Measurements from ENCODE around the gene DGKB. TPM values are rescaled to one million over a fixed set of nuclear protein-coding genes. Genes with fewer than 3 reads are reported as not detected.

Gene DGKB
- total RNA-seq, 1 experiment from 2014 or later = 0.48 TPM

- Histone ChIP-seq H3K9me3 (ENCODE audit: insufficient read depth, low read depth) (no peaks in the 10 kb centered on the region; the same call in 1 of the 2 replicates), H3K4me1 (replicated peaks; ENCODE audit: insufficient read depth) (no peaks in the 10 kb centered on the region), H3K27ac (no peak overlapping the region), H4K20me1 (ENCODE audit: insufficient read depth) (no peaks in the 10 kb centered on the region), H3K4me3 (no peak overlapping the region), H3K79me2 (ENCODE audit: low read depth) (no peaks in the 10 kb centered on the region), H3F3A (ENCODE audit: insufficient read depth, low read depth) (no peaks in the 10 kb centered on the region), H3K9me2 (ENCODE audit: insufficient read depth) (no peaks in the 10 kb centered on the region), H3K4me2 (no peak overlapping the region), H3K27me3 (ENCODE audit: insufficient read depth, low read depth) (no peaks in the 10 kb centered on the region), H3K36me3 (ENCODE audit: low read depth) (no peaks in the 10 kb centered on the region), H2AFZ (no peak overlapping the region)
- CTCF ChIA-PET = interaction anchor here (0.5 kb wide), 1 partner anchor 127 kb away, joined by 4 read pairs; no protein-coding TSS in a partner anchor
- no TSS peak for BruUV-seq (replicated peaks)
- TF ChIP-seq EZH2 (IDR thresholded peaks at IDR 0.05; ENCODE audit: low read depth) = no peak
- TF ChIP-seq, protein P1, sequence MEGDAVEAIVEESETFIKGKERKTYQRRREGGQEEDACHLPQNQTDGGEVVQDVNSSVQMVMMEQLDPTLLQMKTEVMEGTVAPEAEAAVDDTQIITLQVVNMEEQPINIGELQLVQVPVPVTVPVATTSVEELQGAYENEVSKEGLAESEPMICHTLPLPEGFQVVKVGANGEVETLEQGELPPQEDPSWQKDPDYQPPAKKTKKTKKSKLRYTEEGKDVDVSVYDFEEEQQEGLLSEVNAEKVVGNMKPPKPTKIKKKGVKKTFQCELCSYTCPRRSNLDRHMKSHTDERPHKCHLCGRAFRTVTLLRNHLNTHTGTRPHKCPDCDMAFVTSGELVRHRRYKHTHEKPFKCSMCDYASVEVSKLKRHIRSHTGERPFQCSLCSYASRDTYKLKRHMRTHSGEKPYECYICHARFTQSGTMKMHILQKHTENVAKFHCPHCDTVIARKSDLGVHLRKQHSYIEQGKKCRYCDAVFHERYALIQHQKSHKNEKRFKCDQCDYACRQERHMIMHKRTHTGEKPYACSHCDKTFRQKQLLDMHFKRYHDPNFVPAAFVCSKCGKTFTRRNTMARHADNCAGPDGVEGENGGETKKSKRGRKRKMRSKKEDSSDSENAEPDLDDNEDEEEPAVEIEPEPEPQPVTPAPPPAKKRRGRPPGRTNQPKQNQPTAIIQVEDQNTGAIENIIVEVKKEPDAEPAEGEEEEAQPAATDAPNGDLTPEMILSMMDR (conservative IDR thresholded peaks at IDR 0.05) = no peak
- DNase-seq = no peak
- intact Hi-C loops (cut with micrococcal nuclease; ENCODE audit: unreplicated experiment) = no loop called here
- POLR2A ChIA-PET (ENCODE audit: unreplicated experiment) = no interaction called here
Observed at GRCh38 chr7:14836006-14836405, 66.5 kb downstream of the DGKB start.

DNA sequence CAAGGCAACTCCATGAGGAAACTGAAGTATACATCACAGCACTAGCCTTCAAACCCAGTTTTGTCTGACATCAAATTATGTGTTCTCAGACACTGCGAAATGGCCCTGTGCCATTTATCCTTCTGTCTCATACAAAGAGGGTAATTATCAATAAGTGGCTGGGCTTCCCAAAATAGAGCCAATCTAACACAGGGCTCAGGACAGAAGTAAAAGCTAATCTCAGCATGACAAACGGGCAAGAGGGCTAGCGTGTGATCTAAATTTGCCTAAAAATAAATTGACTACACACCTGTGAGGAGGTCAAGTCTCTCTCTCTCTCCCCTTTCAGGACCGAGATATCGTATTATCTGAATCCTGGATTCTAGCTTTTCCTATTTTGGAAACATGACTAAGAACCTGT lies 67.2 kb downstream of the DGKB start:
- H3K79me2 ChIP-seq (ENCODE audit: low read depth) = no peaks in the 10 kb centered on the region
- no peak for TF ChIP-seq EZH2 (IDR thresholded peaks at IDR 0.05; ENCODE audit: low read depth)
- TF ChIP-seq, protein P1 (conservative IDR thresholded peaks at IDR 0.05) = no peak
- no peaks in the 10 kb centered on the region for H4K20me1 ChIP-seq (ENCODE audit: insufficient read depth)
- H3K9me3 ChIP-seq (ENCODE audit: insufficient read depth, low read depth) = no peaks in the 10 kb centered on the region; the same call in 1 of the 2 replicates
- no peaks in the 10 kb centered on the region for H3K27me3 ChIP-seq (ENCODE audit: insufficient read depth, low read depth)
- intact Hi-C loops (cut with micrococcal nuclease; ENCODE audit: unreplicated experiment) = no loop called here
- H3K4me1 ChIP-seq (replicated peaks; ENCODE audit: insufficient read depth) = no peaks in the 10 kb centered on the region
- no peak for DNase-seq
- H3K9me2 ChIP-seq (ENCODE audit: insufficient read depth) = no peaks in the 10 kb centered on the region
- H3K4me3 ChIP-seq = no peak overlapping the region
- ChIA-PET POLR2A (ENCODE audit: unreplicated experiment) (no interaction called here), CTCF (no interaction called here)
- H2AFZ ChIP-seq = no peak overlapping the region
- no TSS peak for BruUV-seq (replicated peaks)
- H3F3A ChIP-seq (ENCODE audit: insufficient read depth, low read depth) = no peaks in the 10 kb centered on the region
- no peak overlapping the region for H3K4me2 ChIP-seq
- no peak overlapping the region for H3K27ac ChIP-seq
- H3K36me3 ChIP-seq (ENCODE audit: low read depth) = no peaks in the 10 kb centered on the region

GRCh38 chr7:14834883-14835282 lies 67.7 kb downstream of the DGKB start:
- intact Hi-C loops (cut with micrococcal nuclease; ENCODE audit: unreplicated experiment) = no loop called here
- Histone ChIP-seq H3K27me3 (ENCODE audit: insufficient read depth, low read depth) (no peaks in the 10 kb centered on the region), H3K4me3 (no peak overlapping the region), H3K79me2 (ENCODE audit: low read depth) (no peaks in the 10 kb centered on the region), H3F3A (ENCODE audit: insufficient read depth, low read depth) (no peaks in the 10 kb centered on the region), H4K20me1 (ENCODE audit: insufficient read depth) (no peaks in the 10 kb centered on the region), H3K4me1 (replicated peaks; ENCODE audit: insufficient read depth) (no peaks in the 10 kb centered on the region), H3K27ac (no peak overlapping the region), H3K4me2 (no peak overlapping the region), H3K9me3 (ENCODE audit: insufficient read depth, low read depth) (no peaks in the 10 kb centered on the region; the same call in 1 of the 2 replicates), H3K36me3 (ENCODE audit: low read depth) (no peaks in the 10 kb centered on the region), H3K9me2 (ENCODE audit: insufficient read depth) (no peaks in the 10 kb centered on the region), H2AFZ (no peak overlapping the region)
- no TSS peak for BruUV-seq (replicated peaks)
- CTCF ChIA-PET = no interaction called here
- TF ChIP-seq EZH2 (IDR thresholded peaks at IDR 0.05; ENCODE audit: low read depth) = no peak
- TF ChIP-seq, protein P1 (conservative IDR thresholded peaks at IDR 0.05) = no peak
- POLR2A ChIA-PET (ENCODE audit: unreplicated experiment) = no interaction called here
- DNase-seq = no peak

Data from PC-9 (cell line).